HCT116 (cell line): ENCODE data around the gene KIF26B. TPM values are rescaled to one million over a fixed set of nuclear protein-coding genes. Genes with fewer than 3 reads are reported as not detected.

Experiments
- ATAC-seq: fragments of 200-7000 bp; cut with Tn5 transposase; 2 replicates; pipeline ENCODE4 v1.9.1; 2020; ENCODE audit warnings: mild to moderate bottlenecking, moderate library complexity
- BruUV-seq: library from RNA; stranded (reverse); fragments of 400-500 nt; replicated peaks from 2 replicates; lab custom pipeline; 2021; lab: Mats Ljungman, UMichigan
- CTCF ChIA-PET: fragments of 300-600 bp; sonication (Branson Sonifier 250); formaldehyde crosslinking; loops from one replicate; lab custom pipeline; 2021; ENCODE audit warnings: antibody characterized with exemption; lab: Charles Lee
- POLR2A ChIA-PET: fragments of 300-600, 350-600 bp; sonication (Branson Sonifier 250); formaldehyde crosslinking; loops from one replicate; lab custom pipeline; 2021; ENCODE audit warnings: antibody characterized with exemption; lab: Charles Lee
- RAD21 ChIA-PET, 2 experiments: fragments of 300-600 bp; sonication (Branson Sonifier 250); formaldehyde crosslinking; loops; one replicate each; lab custom pipeline; 2023; ENCODE audit warnings: low total read pairs in 2 of 2; ENCODE audit not compliant: uncharacterized antibody in 2 of 2, unreplicated experiment in 2 of 2, low non-redundant PET in 1 of 2; lab: Charles Lee
- DNase-seq: peaks from one replicate; pipeline ENCODE4 v3.0.0-alpha.2; 2010; ENCODE audit warnings: low read depth, low spot score
- H2AFZ ChIP-seq: fragments of 200-600 bp; shearing (Covaris generic), sonication (generic); 2 replicates; pipeline ENCODE4 v1.6.1; 2017; ENCODE audit warnings: low read depth, mixed run types, mixed read lengths, antibody characterized with exemption, low read length; ENCODE audit not compliant: poor library complexity, severe bottlenecking
- H3K27ac ChIP-seq: 2 replicates; pipeline ENCODE4 v1.5.1; 2012; ENCODE audit warnings: low read depth, low read length
- H3K27me3 ChIP-seq: fragments of 200-600 bp; sonication (generic); 2 replicates; pipeline ENCODE4 v1.6.1; 2016; ENCODE audit warnings: mixed run types, low read length, mixed read lengths; ENCODE audit not compliant: insufficient read depth
- H3K36me3 ChIP-seq, 2 experiments: fragments of 200-500 bp in 1 of 2; fragments of 200-600 bp in 1 of 2; sonication (Bioruptor generic) in 1 of 2; sonication (generic) in 1 of 2; 2 replicates each; pipeline versions ENCODE4 v1.5.1 to v1.6.1; 2014 to 2016; ENCODE audit warnings: low read length in 2 of 2, inconsistent platforms in 1 of 2, mixed read lengths in 1 of 2, mixed run types in 1 of 2; ENCODE audit not compliant: insufficient read depth in 2 of 2, control insufficient read depth in 1 of 2
- H3K4me1 ChIP-seq, 2 experiments: fragments of 200-600 bp in 1 of 2; sonication (generic) in 1 of 2; 2 replicates each; pipeline versions ENCODE4 v1.5.1 to v1.6.1; 2012 to 2017; ENCODE audit warnings: low read length in 2 of 2, inconsistent platforms in 1 of 2, mild to moderate bottlenecking in 1 of 2, mixed read lengths in 1 of 2, mixed run types in 1 of 2, moderate library complexity in 1 of 2; ENCODE audit not compliant: insufficient read depth in 2 of 2, control insufficient read depth in 1 of 2
- H3K4me2 ChIP-seq: fragments of 200-600 bp; sonication (generic); 2 replicates; pipeline ENCODE4 v1.6.1; 2017; ENCODE audit warnings: mixed run types, low read length, mixed read lengths
- H3K4me3 ChIP-seq, 2 experiments: fragments of 200-600 bp in 1 of 2; sonication (generic) in 1 of 2; replicated peaks in 1 of 2; 2 replicates each; pipeline ENCODE4 v1.5.1; 2011 to 2016; ENCODE audit warnings: low read length in 2 of 2, control low read depth in 1 of 2, low read depth in 1 of 2, mild to moderate bottlenecking in 1 of 2, mixed read lengths in 1 of 2, mixed run types in 1 of 2
- H3K79me2 ChIP-seq: fragments of 200-600 bp; sonication (generic); 2 replicates; pipeline ENCODE4 v1.6.1; 2017; ENCODE audit warnings: mild to moderate bottlenecking, mixed run types, low read length, moderate library complexity, mixed read lengths; ENCODE audit not compliant: insufficient read depth
- H3K9ac ChIP-seq: fragments of 200-600 bp; sonication (generic); 2 replicates; pipeline ENCODE4 v1.6.1; 2016; ENCODE audit warnings: low read length, mixed read lengths
- H3K9me2 ChIP-seq: fragments of 200-600 bp; sonication (generic), shearing (Covaris generic); 2 replicates; pipeline ENCODE4 v1.6.1; 2017; ENCODE audit warnings: mixed run types, mild to moderate bottlenecking, moderate library complexity; ENCODE audit not compliant: insufficient read depth
- H3K9me3 ChIP-seq, 2 experiments: fragments of 200-500 bp in 1 of 2; fragments of 200-600 bp in 1 of 2; sonication (Bioruptor generic) in 1 of 2; sonication (generic) in 1 of 2; 2 replicates each; pipeline ENCODE4 v1.6.1; 2014 to 2017; ENCODE audit warnings: low read length in 2 of 2, mixed read lengths in 2 of 2, inconsistent platforms in 1 of 2, low read depth in 1 of 2, mild to moderate bottlenecking in 1 of 2, mixed run types in 1 of 2, moderate library complexity in 1 of 2; ENCODE audit not compliant: control insufficient read depth in 1 of 2, insufficient read depth in 1 of 2
- H4K20me1 ChIP-seq: fragments of 200-600 bp; sonication (generic), shearing (Covaris generic); 2 replicates; pipeline ENCODE4 v1.6.1; 2017; ENCODE audit warnings: mixed run types, mild to moderate bottlenecking, moderate library complexity; ENCODE audit not compliant: insufficient read depth
- EZH2 ChIP-seq: fragments of 200-600 bp; sonication (generic); IDR thresholded peaks from 2 replicates; pipeline ENCODE4 v1.6.1; 2017; ENCODE audit warnings: antibody characterized with exemption, mixed run types
- JUND ChIP-seq: IDR thresholded peaks from 2 replicates; pipeline ENCODE4 v1.6.1; 2012
- POLR2A ChIP-seq: IDR thresholded peaks from 2 replicates; pipeline ENCODE4 v1.7.0; 2011; ENCODE audit warnings: borderline replicate concordance; ENCODE audit not compliant: insufficient read depth, insufficient read length; ENCODE audit errors: extremely low read depth
- RAD21 ChIP-seq: IDR thresholded peaks from 2 replicates; pipeline ENCODE4 v1.6.1; 2012; ENCODE audit warnings: low read depth, mild to moderate bottlenecking
- SRF ChIP-seq: IDR thresholded peaks from 2 replicates; pipeline ENCODE4 v1.6.1; 2012; ENCODE audit warnings: low read depth
- ZBTB33 ChIP-seq: IDR thresholded peaks from 2 replicates; pipeline ENCODE4 v1.6.1; 2011; ENCODE audit warnings: mild to moderate bottlenecking, low read length, moderate library complexity; ENCODE audit not compliant: insufficient replicate concordance; ENCODE audit errors: extremely low read depth
- intact Hi-C: fragments of 100-400 bp; cut with micrococcal nuclease; formaldehyde crosslinking; loops from 2 replicates; pipeline ENCODE4 v1.10.0; 2022
- total RNA-seq: library from RNA; stranded (reverse); gene quantifications from one replicate; pipeline ENCODE4 v1.2.1, GENCODE V29; 2021; ENCODE audit not compliant: unreplicated experiment
- TF ChIP-seq, protein P1 (sequence below), 3 experiments: fragments of 200-600 bp in 1 of 3; sonication (generic) in 1 of 3; IDR thresholded peaks in 2 of 3; conservative IDR thresholded peaks in 1 of 3; 2 replicates each; pipeline ENCODE4 v1.5.1; 2012 to 2017; ENCODE audit warnings: low read depth in 2 of 3, low read length in 2 of 3, antibody characterized with exemption in 1 of 3, borderline replicate concordance in 1 of 3, control low read depth in 1 of 3, mild to moderate bottlenecking in 1 of 3, mixed read lengths in 1 of 3, mixed run types in 1 of 3, moderate library complexity in 1 of 3; ENCODE audit not compliant: insufficient read depth in 1 of 3
- TF ChIP-seq, protein P2 (sequence below): IDR thresholded peaks from 2 replicates; pipeline ENCODE4 v1.6.1; 2012; ENCODE audit warnings: low read depth

KIF26B gene
- total RNA-seq, 1 experiment from 2014 or later: 0.49 TPM

DNA sequence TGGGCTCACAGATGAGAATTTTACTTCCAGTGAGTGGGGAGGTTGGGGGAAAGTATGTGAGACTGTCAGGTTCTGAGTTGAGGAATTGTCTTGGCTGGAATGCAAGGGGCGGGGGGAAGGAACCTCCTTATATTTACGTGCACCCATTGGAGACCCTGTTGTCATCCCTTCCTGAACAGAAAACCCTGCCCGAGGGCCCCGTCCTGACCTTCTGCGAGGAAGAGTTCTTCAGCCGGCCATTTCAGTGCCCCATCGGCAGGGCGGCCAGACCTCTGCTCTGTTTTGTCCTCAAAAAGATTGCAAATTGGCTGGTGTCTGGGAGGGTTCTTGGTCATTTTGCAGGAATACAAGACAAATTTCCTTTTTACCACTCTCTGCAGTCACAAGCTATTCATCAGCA is 7.1 kb downstream of the KIF26B start:
- H3K9me3 ChIP-seq: no peaks in the 10 kb centered on the region
- intact Hi-C loops: no loop called here
- RAD21 ChIA-PET: no interaction called here
- H3K79me2 ChIP-seq: no peaks in the 10 kb centered on the region
- no peak overlapping the region for H3K9ac ChIP-seq
- ATAC-seq: no peak
- no peaks in the 10 kb centered on the region for H3K36me3 ChIP-seq
- no peak overlapping the region for H3K27ac ChIP-seq
- H3K4me3 ChIP-seq: no peak overlapping the region
- no peaks in the 10 kb centered on the region for H3K9me2 ChIP-seq
- POLR2A ChIA-PET: no interaction called here
- H4K20me1 ChIP-seq: no peaks in the 10 kb centered on the region
- no TSS peak for BruUV-seq
- H3K27me3 ChIP-seq: no peaks in the 10 kb centered on the region
- H2AFZ ChIP-seq: no peak overlapping the region
- no peak overlapping the region for H3K4me2 ChIP-seq
- CTCF ChIA-PET: no interaction called here
- no peak for DNase-seq
- H3K4me1 ChIP-seq: peaks cover 0 to 3% of the 10 kb centered on the region in 2 experiments; a peak in 3 of 4 replicates
- TF ChIP-seq, protein P1, sequence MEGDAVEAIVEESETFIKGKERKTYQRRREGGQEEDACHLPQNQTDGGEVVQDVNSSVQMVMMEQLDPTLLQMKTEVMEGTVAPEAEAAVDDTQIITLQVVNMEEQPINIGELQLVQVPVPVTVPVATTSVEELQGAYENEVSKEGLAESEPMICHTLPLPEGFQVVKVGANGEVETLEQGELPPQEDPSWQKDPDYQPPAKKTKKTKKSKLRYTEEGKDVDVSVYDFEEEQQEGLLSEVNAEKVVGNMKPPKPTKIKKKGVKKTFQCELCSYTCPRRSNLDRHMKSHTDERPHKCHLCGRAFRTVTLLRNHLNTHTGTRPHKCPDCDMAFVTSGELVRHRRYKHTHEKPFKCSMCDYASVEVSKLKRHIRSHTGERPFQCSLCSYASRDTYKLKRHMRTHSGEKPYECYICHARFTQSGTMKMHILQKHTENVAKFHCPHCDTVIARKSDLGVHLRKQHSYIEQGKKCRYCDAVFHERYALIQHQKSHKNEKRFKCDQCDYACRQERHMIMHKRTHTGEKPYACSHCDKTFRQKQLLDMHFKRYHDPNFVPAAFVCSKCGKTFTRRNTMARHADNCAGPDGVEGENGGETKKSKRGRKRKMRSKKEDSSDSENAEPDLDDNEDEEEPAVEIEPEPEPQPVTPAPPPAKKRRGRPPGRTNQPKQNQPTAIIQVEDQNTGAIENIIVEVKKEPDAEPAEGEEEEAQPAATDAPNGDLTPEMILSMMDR (IDR thresholded peaks at IDR 0.05 in 2 of 3, conservative IDR thresholded peaks at IDR 0.05 in 1 of 3; ENCODE audit: borderline replicate concordance in 1 of 3, insufficient read depth in 1 of 3, low read depth in 2 of 3, low read length in 2 of 3): no peak
- TF ChIP-seq EZH2: no peak
- TF ChIP-seq ZBTB33: no peak
- no peak for TF ChIP-seq SRF
- TF ChIP-seq RAD21: no peak
- TF ChIP-seq, protein P2, sequence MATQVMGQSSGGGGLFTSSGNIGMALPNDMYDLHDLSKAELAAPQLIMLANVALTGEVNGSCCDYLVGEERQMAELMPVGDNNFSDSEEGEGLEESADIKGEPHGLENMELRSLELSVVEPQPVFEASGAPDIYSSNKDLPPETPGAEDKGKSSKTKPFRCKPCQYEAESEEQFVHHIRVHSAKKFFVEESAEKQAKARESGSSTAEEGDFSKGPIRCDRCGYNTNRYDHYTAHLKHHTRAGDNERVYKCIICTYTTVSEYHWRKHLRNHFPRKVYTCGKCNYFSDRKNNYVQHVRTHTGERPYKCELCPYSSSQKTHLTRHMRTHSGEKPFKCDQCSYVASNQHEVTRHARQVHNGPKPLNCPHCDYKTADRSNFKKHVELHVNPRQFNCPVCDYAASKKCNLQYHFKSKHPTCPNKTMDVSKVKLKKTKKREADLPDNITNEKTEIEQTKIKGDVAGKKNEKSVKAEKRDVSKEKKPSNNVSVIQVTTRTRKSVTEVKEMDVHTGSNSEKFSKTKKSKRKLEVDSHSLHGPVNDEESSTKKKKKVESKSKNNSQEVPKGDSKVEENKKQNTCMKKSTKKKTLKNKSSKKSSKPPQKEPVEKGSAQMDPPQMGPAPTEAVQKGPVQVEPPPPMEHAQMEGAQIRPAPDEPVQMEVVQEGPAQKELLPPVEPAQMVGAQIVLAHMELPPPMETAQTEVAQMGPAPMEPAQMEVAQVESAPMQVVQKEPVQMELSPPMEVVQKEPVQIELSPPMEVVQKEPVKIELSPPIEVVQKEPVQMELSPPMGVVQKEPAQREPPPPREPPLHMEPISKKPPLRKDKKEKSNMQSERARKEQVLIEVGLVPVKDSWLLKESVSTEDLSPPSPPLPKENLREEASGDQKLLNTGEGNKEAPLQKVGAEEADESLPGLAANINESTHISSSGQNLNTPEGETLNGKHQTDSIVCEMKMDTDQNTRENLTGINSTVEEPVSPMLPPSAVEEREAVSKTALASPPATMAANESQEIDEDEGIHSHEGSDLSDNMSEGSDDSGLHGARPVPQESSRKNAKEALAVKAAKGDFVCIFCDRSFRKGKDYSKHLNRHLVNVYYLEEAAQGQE: no peak
- TF ChIP-seq JUND: no peak
- TF ChIP-seq POLR2A: no peak
- TF ChIP-seq, all 23 proteins: peak for 0
